ENCODE results near the gene REPS2.

Gene REPS2

DNA sequence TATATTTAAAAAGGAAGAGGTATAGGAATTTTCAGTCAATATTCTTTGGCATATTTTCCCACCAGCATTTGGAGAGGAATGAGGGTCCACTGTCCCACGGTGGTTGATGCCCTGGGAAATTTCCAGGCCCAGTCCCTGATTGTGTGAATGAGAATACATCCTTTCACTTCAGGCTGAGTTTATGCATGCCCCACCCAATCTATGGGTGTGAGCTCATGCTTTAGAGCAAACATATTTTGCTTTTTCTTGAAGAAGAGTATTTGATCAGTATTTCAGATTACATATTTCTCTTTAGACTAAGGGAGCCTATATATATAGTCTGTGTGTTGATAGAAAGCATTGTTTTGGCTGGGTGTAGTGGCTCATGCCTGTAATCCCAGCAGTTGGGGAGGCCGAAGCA lies 77.2 kb downstream of the REPS2 start:
- in situ Hi-C loops (cut with MboI; ENCODE audit: low sequenced_read_pairs): loop anchor here (10.0 kb wide), 1 partner anchor 139 kb away; no protein-coding TSS in a partner anchor
- H3K4me1 ChIP-seq: no peaks in the 10 kb centered on the region

GRCh38 chrX:17024886-17025285 lies 78.4 kb downstream of the REPS2 start:
- in situ Hi-C loops (cut with MboI; ENCODE audit: low sequenced_read_pairs): loop anchor here (10.0 kb wide), 1 partner anchor 140 kb away; no protein-coding TSS in a partner anchor
- Histone ChIP-seq H3K9me3 (no peaks in the 10 kb centered on the region), H3K27me3 (ENCODE audit: low read depth) (no peaks in the 10 kb centered on the region)

More for the DNA sequence above, 77.2 kb downstream of the REPS2 start:
- Histone ChIP-seq H3K27me3 (ENCODE audit: low read depth) (no peaks in the 10 kb centered on the region), H3K36me3 (replicated peaks) (no peaks in the 10 kb centered on the region), H3K9me3 (no peaks in the 10 kb centered on the region), H3K4me3 (no peak overlapping the region)
- DNase-seq (ENCODE audit: low spot score in 2 of 2): no peak

DNA sequence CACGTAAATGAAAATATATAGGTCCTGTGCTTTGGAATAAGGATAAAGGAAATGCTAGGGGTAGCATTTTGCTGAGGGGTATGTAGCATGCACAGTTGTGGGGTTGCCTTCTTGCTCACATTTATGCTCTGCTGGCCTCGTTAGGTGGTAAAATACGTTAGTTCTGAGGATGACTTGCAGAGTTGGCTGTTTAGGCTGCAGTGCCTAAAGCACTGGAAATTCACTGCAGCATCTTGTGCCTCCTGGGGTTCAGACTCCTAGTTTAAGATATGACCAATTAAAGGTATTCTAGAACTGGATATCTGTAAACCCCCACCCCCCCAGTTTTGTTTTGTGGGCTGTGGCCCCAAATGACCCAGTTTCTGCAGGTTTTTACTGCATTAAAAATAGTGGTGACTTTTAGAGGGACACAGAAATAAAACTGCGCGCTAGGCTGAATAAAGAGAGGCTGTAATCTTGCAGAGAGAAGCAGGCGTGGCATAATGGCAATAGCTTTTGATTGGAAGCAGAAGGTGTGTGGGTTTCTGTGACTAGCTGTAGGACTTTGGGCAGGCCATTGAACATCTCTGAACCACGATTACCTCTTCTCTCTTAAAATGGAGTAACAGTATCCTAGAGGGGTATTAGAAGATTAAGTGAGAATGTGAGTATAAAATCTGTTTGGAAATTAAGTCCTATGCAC lies 79.3 kb downstream of the REPS2 start:
- Histone ChIP-seq H3K27me3 (ENCODE audit: low read depth) (no peaks in the 10 kb centered on the region), H3K9me3 (no peaks in the 10 kb centered on the region), H3K4me1 (no peaks in the 10 kb centered on the region), H3K4me3 (no peak overlapping the region), H3K36me3 (replicated peaks) (no peaks in the 10 kb centered on the region)
- no peak for DNase-seq (ENCODE audit: low spot score in 2 of 2)
- in situ Hi-C loops (cut with MboI; ENCODE audit: low sequenced_read_pairs): loop anchor here (10.0 kb wide), 1 partner anchor 141 kb away; no protein-coding TSS in a partner anchor

More at GRCh38 chrX:17024886-17025285, 78.4 kb downstream of the REPS2 start:
- no peak for DNase-seq (ENCODE audit: low spot score in 2 of 2)
- Histone ChIP-seq H3K4me3 (no peak overlapping the region), H3K4me1 (no peaks in the 10 kb centered on the region), H3K36me3 (replicated peaks) (no peaks in the 10 kb centered on the region)

DNA sequence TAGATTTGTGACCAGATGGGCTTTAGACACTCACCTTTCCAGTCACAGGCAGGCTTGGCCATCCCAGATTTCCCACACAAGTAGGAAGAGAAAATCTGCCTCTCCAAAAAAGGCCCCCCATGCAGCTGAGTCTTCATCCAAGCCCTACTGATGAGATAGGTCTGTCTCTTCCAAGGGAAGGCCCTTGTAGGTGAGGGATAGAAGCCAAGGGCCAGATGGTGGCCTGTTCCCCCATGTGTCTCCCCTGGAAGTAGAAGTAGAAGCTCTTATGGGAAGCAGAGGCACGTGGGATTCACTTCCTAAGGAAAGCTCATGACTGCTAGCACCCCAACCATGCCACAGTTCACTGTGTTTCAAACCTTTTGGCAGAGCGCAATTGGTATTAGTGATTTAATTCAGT lies 81.5 kb downstream of the REPS2 start:
- no peak overlapping the region for H3K4me3 ChIP-seq
- DNase-seq (ENCODE audit: low spot score in 2 of 2): no peak
- H3K9me3 ChIP-seq: no peaks in the 10 kb centered on the region
- in situ Hi-C loops (cut with MboI; ENCODE audit: low sequenced_read_pairs): loop anchor here (10.0 kb wide), 1 partner anchor 143 kb away; no protein-coding TSS in a partner anchor
- no peaks in the 10 kb centered on the region for H3K36me3 ChIP-seq (replicated peaks)
- H3K4me1 ChIP-seq: no peaks in the 10 kb centered on the region
- H3K27me3 ChIP-seq (ENCODE audit: low read depth): no peaks in the 10 kb centered on the region

- H3K27me3 ChIP-seq (ENCODE audit: low read depth): no peaks in the 10 kb centered on the region
- H3K4me1 ChIP-seq: no peaks in the 10 kb centered on the region
- in situ Hi-C loops (cut with MboI; ENCODE audit: low sequenced_read_pairs): loop anchor here (10.0 kb wide), 1 partner anchor 144 kb away; no protein-coding TSS in a partner anchor
- H3K9me3 ChIP-seq: no peaks in the 10 kb centered on the region
- H3K36me3 ChIP-seq (replicated peaks): no peaks in the 10 kb centered on the region
- DNase-seq (ENCODE audit: low spot score in 2 of 2): no peak
- no peak overlapping the region for H3K4me3 ChIP-seq
Observed at GRCh38 chrX:17028356-17028755, 81.9 kb downstream of the REPS2 start.

- Histone ChIP-seq H3K27me3 (ENCODE audit: low read depth) (no peaks in the 10 kb centered on the region), H3K4me3 (no peak overlapping the region), H3K4me1 (no peaks in the 10 kb centered on the region), H3K9me3 (no peaks in the 10 kb centered on the region), H3K36me3 (replicated peaks) (no peaks in the 10 kb centered on the region)
- no peak for DNase-seq (ENCODE audit: low spot score in 2 of 2)
- in situ Hi-C loops (cut with MboI; ENCODE audit: low sequenced_read_pairs): no loop called here
Observed at GRCh38 chrX:17030092-17030491, 83.6 kb downstream of the REPS2 start.

DNA sequence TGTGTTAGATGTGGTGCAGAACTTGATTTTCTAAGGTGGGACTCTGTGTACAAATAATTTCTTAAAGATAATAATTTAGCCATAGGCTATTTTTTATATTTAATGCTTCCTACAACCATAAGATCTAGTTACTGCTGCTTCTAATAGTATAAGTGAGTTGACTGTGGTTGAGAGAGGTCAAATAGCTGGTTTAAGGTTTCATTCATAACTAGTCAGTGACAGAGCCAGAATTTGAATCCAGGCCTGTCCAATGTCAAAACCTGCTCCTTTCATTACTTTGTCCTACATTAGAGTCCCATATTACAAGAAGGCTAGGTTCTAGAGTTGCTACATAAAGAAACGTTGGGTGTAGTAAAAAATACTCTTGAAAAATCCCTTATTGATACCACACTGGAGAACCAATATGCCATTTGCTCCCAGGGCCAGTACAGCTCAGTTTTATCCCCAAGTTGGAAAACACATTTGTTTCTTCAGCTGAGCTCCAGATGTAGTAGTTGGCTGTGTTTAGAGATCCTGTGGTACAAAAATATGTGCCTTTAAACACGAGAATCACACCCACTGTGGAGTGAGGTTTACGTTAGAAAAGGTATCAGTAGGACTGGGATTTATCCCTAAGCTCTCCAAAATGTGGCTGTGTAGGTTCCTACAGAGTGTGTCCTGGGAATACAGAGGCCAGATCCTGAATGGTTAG lies 84.3 kb downstream of the REPS2 start:
- no peak overlapping the region for H3K4me3 ChIP-seq
- no peaks in the 10 kb centered on the region for H3K36me3 ChIP-seq (replicated peaks)
- no peaks in the 10 kb centered on the region for H3K27me3 ChIP-seq (ENCODE audit: low read depth)
- no peak for DNase-seq (ENCODE audit: low spot score in 2 of 2)
- H3K9me3 ChIP-seq: no peaks in the 10 kb centered on the region
- H3K4me1 ChIP-seq: no peaks in the 10 kb centered on the region
- in situ Hi-C loops (cut with MboI; ENCODE audit: low sequenced_read_pairs): no loop called here

- in situ Hi-C loops (cut with MboI; ENCODE audit: low sequenced_read_pairs): no loop called here
Observed at GRCh38 chrX:17031827-17032226, 85.4 kb downstream of the REPS2 start.

DNA sequence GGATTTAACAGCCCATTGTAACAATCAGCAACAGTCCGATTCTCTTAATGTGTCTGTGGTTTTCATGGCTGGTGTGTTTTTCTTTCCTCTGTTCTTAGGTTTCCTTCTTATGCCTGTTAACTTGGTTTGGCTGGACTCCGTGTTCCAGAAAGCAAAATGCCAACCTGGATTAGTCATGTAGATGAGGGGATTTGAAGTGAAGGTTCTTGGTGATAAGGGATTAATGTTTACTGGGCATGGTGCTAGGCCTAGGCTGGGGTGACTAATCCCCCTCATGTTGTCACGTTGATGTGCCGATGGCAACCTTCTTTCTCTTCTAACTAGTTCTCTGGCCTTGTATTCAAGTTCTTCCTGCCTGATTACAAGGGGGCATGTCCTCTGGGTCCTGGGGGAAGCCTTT lies 85.9 kb downstream of the REPS2 start:
- no peak for DNase-seq (ENCODE audit: low spot score in 2 of 2)
- Histone ChIP-seq H3K27me3 (ENCODE audit: low read depth) (no peaks in the 10 kb centered on the region), H3K9me3 (no peaks in the 10 kb centered on the region), H3K4me1 (no peaks in the 10 kb centered on the region), H3K4me3 (no peak overlapping the region), H3K36me3 (replicated peaks) (no peaks in the 10 kb centered on the region)
- in situ Hi-C loops (cut with MboI; ENCODE audit: low sequenced_read_pairs): no loop called here

More at GRCh38 chrX:17031827-17032226, 85.4 kb downstream of the REPS2 start:
- H3K4me1 ChIP-seq: no peaks in the 10 kb centered on the region
- no peak for DNase-seq (ENCODE audit: low spot score in 2 of 2)
- no peak overlapping the region for H3K4me3 ChIP-seq
- no peaks in the 10 kb centered on the region for H3K36me3 ChIP-seq (replicated peaks)
- no peaks in the 10 kb centered on the region for H3K9me3 ChIP-seq
- no peaks in the 10 kb centered on the region for H3K27me3 ChIP-seq (ENCODE audit: low read depth)

GRCh38 chrX:17033225-17033624 lies 86.8 kb downstream of the REPS2 start:
- H3K36me3 ChIP-seq (replicated peaks): no peaks in the 10 kb centered on the region
- in situ Hi-C loops (cut with MboI; ENCODE audit: low sequenced_read_pairs): no loop called here

GRCh38 chrX:17035111-17035510 lies 88.7 kb downstream of the REPS2 start:
- in situ Hi-C loops (cut with MboI; ENCODE audit: low sequenced_read_pairs): no loop called here
- H3K4me3 ChIP-seq: no peak overlapping the region
- H3K9me3 ChIP-seq: no peaks in the 10 kb centered on the region
- H3K36me3 ChIP-seq (replicated peaks): no peaks in the 10 kb centered on the region
- peaks cover 7% of the 10 kb centered on the region for H3K4me1 ChIP-seq
- H3K27me3 ChIP-seq (ENCODE audit: low read depth): no peaks in the 10 kb centered on the region
- DNase-seq (ENCODE audit: low spot score in 2 of 2): no peak

More at GRCh38 chrX:17033225-17033624, 86.8 kb downstream of the REPS2 start:
- Histone ChIP-seq H3K27me3 (ENCODE audit: low read depth) (no peaks in the 10 kb centered on the region), H3K4me3 (no peak overlapping the region), H3K9me3 (no peaks in the 10 kb centered on the region), H3K4me1 (no peaks in the 10 kb centered on the region)
- no peak for DNase-seq (ENCODE audit: low spot score in 2 of 2)

DNA sequence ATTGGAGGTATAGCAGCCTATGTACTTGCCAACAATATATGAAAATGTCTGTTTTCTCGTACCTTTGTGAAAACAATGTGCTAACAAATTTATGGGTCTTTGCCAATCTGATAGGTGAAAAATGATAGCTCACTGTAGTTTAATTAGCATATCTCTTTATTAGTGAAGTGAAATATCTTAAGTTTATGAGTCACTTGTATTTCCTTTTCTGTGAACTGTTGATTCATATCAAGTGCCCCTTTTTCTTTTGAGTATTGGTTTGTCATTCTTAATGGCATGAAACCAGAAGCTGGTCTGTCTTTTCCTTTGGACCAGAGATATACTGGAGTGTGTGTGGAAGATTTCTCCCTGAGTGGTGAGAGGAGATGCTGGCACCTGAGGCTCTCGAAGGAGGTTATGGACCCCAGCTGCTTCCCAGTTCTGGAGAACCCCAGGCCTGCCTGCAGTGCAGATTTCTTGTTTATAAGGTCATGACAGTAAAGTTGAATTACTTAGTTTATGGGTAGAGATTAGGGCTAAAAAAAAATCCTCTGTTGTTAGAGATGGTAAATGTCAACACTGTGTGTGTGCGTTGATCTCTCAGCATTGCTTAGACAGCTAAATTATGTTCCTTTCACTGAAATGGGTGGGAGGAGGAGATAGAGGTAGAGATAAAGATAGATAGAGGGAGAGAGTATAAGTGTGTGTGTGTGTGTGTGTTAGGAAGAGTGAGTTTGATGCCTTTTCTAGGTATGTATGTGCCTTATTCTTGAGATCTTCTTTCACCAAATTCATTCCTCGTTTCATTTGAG lies 89.9 kb downstream of the REPS2 start:
- Histone ChIP-seq H3K4me3 (no peak overlapping the region), H3K36me3 (replicated peaks) (no peaks in the 10 kb centered on the region), H3K4me1 (peaks cover 7% of the 10 kb centered on the region), H3K9me3 (no peaks in the 10 kb centered on the region), H3K27me3 (ENCODE audit: low read depth) (no peaks in the 10 kb centered on the region)
- no peak for DNase-seq (ENCODE audit: low spot score in 2 of 2)
- in situ Hi-C loops (cut with MboI; ENCODE audit: low sequenced_read_pairs): no loop called here

- Histone ChIP-seq H3K36me3 (replicated peaks) (no peaks in the 10 kb centered on the region), H3K4me3 (no peak overlapping the region), H3K4me1 (peaks cover 7% of the 10 kb centered on the region), H3K27me3 (ENCODE audit: low read depth) (no peaks in the 10 kb centered on the region), H3K9me3 (no peaks in the 10 kb centered on the region)
- no peak for DNase-seq (ENCODE audit: low spot score in 2 of 2)
- in situ Hi-C loops (cut with MboI; ENCODE audit: low sequenced_read_pairs): no loop called here
Observed at GRCh38 chrX:17038277-17038676, 91.8 kb downstream of the REPS2 start.
